Activated CD4-positive, alpha-beta T cell treated with anti-CD3 and anti-CD28 coated beads for 48 hours (primary cell): ENCODE data around the gene ROR1.

Experiments used
- DNase-seq: peaks from one replicate; pipeline ENCODE4 v3.0.0-alpha.2; 2020

ROR1 gene

GRCh38 chr1:64038119-64038518 is 264.3 kb downstream of the ROR1 start:
- no peak for DNase-seq

- DNase-seq: no peak
These were observed 265.1 kb downstream of the ROR1 start for GRCh38 chr1:64038965-64039364.

GRCh38 chr1:64039390-64039926 is 265.6 kb downstream of the ROR1 start:
- DNase-seq: no peak

- DNase-seq: no peak
These were observed 267.7 kb downstream of the ROR1 start for GRCh38 chr1:64041371-64042131.

- DNase-seq: no peak
These were observed 268.7 kb downstream of the ROR1 start for GRCh38 chr1:64042331-64043100.

- DNase-seq: no peak
These were observed 269.5 kb downstream of the ROR1 start for GRCh38 chr1:64043288-64043687.

- no peak for DNase-seq
These were observed 270.2 kb downstream of the ROR1 start for GRCh38 chr1:64043976-64044375.

GRCh38 chr1:64046243-64046642 is 272.4 kb downstream of the ROR1 start:
- no peak for DNase-seq

- DNase-seq: no peak
These were observed 273.1 kb downstream of the ROR1 start for GRCh38 chr1:64046891-64047290.

GRCh38 chr1:64047549-64047996 is 273.8 kb downstream of the ROR1 start:
- no peak for DNase-seq

- no peak for DNase-seq
These were observed 276.2 kb downstream of the ROR1 start for GRCh38 chr1:64049900-64050540.

GRCh38 chr1:64050601-64051000 is 276.8 kb downstream of the ROR1 start:
- no peak for DNase-seq

GRCh38 chr1:64051796-64052195 is 278.0 kb downstream of the ROR1 start:
- DNase-seq: no peak

- DNase-seq: no peak
These were observed 279.0 kb downstream of the ROR1 start for GRCh38 chr1:64052777-64053176.

GRCh38 chr1:64055310-64055709 is 281.5 kb downstream of the ROR1 start:
- DNase-seq: no peak

- DNase-seq: no peak
These were observed 285.7 kb downstream of the ROR1 start for GRCh38 chr1:64059556-64059955.

GRCh38 chr1:64060611-64061302 is 286.9 kb downstream of the ROR1 start:
- no peak for DNase-seq

GRCh38 chr1:64061430-64062104 is 287.8 kb downstream of the ROR1 start:
- DNase-seq: no peak

- no peak for DNase-seq
These were observed 288.7 kb downstream of the ROR1 start for GRCh38 chr1:64062529-64062928.

GRCh38 chr1:64062941-64063581 is 289.2 kb downstream of the ROR1 start:
- no peak for DNase-seq

- DNase-seq: no peak
These were observed 291.8 kb downstream of the ROR1 start for GRCh38 chr1:64065571-64065970.
